Gastrocnemius medialis (tissue), 4 donors: ENCODE measurements around the gene CLSTN1. TPM values are rescaled to one million over a fixed set of nuclear protein-coding genes. Genes with fewer than 3 reads are reported as not detected.

Source experiments
- ATAC-seq, 2 donors: fragments of 150-250 bp; one replicate each; pipeline ENCODE4 v1.9.1; 2016
- DNase-seq, 2 donors: peaks; one replicate each; pipeline ENCODE4 v3.0.0-alpha.2; 2019
- H3K27ac ChIP-seq, 4 donors: fragments of 200-600 bp; sonication (generic); 1 replicate in 1 of 4; 2 replicates in 3 of 4; pipeline ENCODE4 v1.5.1; 2016 to 2018; ENCODE audit warnings: mild to moderate bottlenecking in 2 of 4, moderate library complexity in 1 of 4
- H3K27me3 ChIP-seq, 3 donors: fragments of 200-600 bp; sonication (generic) in 2 of 3; 1 replicate in 1 of 3; 2 replicates in 2 of 3; pipeline versions ENCODE4 v1.5.1 to v1.6.0; 2016 to 2019; ENCODE audit warnings: mild to moderate bottlenecking in 1 of 3, moderate library complexity in 1 of 3
- H3K36me3 ChIP-seq, 2 donors: fragments of 200-600 bp; sonication (generic) in 1 of 2; one replicate each; pipeline ENCODE4 v1.5.1; 2017 to 2018
- H3K4me1 ChIP-seq, 2 donors: fragments of 200-600 bp; sonication (generic) in 1 of 2; one replicate each; pipeline ENCODE4 v1.5.1; 2016 to 2017; ENCODE audit warnings: mild to moderate bottlenecking in 2 of 2
- H3K4me3 ChIP-seq, 4 donors: fragments of 200-600 bp; sonication (generic) in 3 of 4; 1 replicate in 1 of 4; 2 replicates in 3 of 4; pipeline ENCODE4 v1.5.1; 2016 to 2019; ENCODE audit warnings: mild to moderate bottlenecking in 2 of 4
- H3K9me3 ChIP-seq, 3 donors: fragments of 200-600 bp; sonication (generic) in 2 of 3; 1 replicate in 1 of 3; 2 replicates in 2 of 3; pipeline ENCODE4 v1.5.1; 2016 to 2019
- CTCF ChIP-seq, 5 experiments: fragments of 450-650 bp in 3 of 5; fragments of 200-600 bp in 2 of 5; sonication (generic) in 2 of 5; IDR thresholded peaks in 4 of 5; conservative IDR thresholded peaks in 1 of 5; 1 replicate in 4 of 5; 2 replicates in 1 of 5; pipeline ENCODE4 v1.5.1; 2016 to 2019; ENCODE audit warnings: antibody characterized with exemption in 5 of 5, mild to moderate bottlenecking in 3 of 5, moderate library complexity in 3 of 5
- POLR2A ChIP-seq, 2 donors: fragments of 450-650 bp; IDR thresholded peaks; one replicate each; pipeline ENCODE4 v1.6.1; 2017; ENCODE audit warnings: antibody characterized with exemption in 2 of 2, mild to moderate bottlenecking in 2 of 2, moderate library complexity in 2 of 2
- in situ Hi-C, 4 donors: fragments of 200-750 bp; cut with MboI; loops; one replicate each; pipeline versions ENCODE4 v1.15.0 to v1.8.0; 2017; ENCODE audit warnings: low sequenced_read_pairs in 4 of 4
- intact Hi-C: fragments of 100-400 bp; cut with DNase I; formaldehyde crosslinking; loops from one replicate; pipeline ENCODE4 v1.15.1; 2023; ENCODE audit warnings: low total_unique reads
- total RNA-seq, 4 donors: library from RNA; depleted of rRNA; stranded (reverse); fragments of >200 nt; gene quantifications; one replicate each; pipeline versions ENCODE4 v1.1.0 to v1.2.3, GENCODE V29; 2016

CLSTN1 gene
- total RNA-seq, 4 donors from 2014 or later: 8.5 to 25.7 (median 22.0) TPM

GRCh38 chr1:9861360-9861759, 37.6 kb upstream of the CLSTN1 start:
- Histone ChIP-seq H3K4me1 (peaks cover 3 to 8% of the 10 kb centered on the region in 2 donors), H3K27ac (no peak overlapping the region), H3K9me3 (no peaks in the 10 kb centered on the region), H3K27me3 (no peaks in the 10 kb centered on the region), H3K36me3 (no peaks in the 10 kb centered on the region), H3K4me3 (no peak overlapping the region)
- ATAC-seq (no peak), DNase-seq (no peak)
- in situ Hi-C loops: loop anchor here in 3 of 4 donors (10.0 kb wide), 2 partner anchors 77 to 227 kb away; no protein-coding TSS in a partner anchor
- intact Hi-C loops: no loop called here
- TF ChIP-seq POLR2A (IDR thresholded peaks at IDR 0.05): no peak
- TF ChIP-seq CTCF (IDR thresholded peaks at IDR 0.05 in 4 of 5, conservative IDR thresholded peaks at IDR 0.05 in 1 of 5): no peak

DNA sequence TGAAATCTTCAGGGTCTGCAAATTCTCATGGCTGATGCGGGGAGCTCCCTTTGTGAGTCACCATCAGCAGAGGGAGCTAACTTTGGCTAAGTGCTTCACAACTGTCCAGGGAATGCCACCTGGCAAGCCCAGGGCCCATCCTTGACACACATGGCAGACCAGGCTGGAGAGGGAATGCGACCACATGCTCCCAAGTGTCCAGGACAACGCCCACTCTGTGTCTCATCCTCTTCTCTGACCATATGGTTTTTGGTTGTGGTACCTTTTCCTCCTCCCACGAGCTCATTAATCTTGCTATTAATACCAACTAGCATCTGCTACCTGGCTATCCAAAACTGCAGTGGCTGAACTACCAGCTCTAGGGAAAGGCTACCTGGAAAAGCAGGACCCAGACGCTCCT, 37.1 kb upstream of the CLSTN1 start:
- Histone ChIP-seq H3K4me1 (peaks cover 3 to 8% of the 10 kb centered on the region in 2 donors), H3K4me3 (no peak overlapping the region), H3K27me3 (no peaks in the 10 kb centered on the region), H3K36me3 (no peaks in the 10 kb centered on the region), H3K27ac (no peak overlapping the region), H3K9me3 (no peaks in the 10 kb centered on the region)
- no peak for DNase-seq
- ATAC-seq: no peak
- TF ChIP-seq CTCF (IDR thresholded peaks at IDR 0.05 in 4 of 5, conservative IDR thresholded peaks at IDR 0.05 in 1 of 5) (no peak), POLR2A (IDR thresholded peaks at IDR 0.05) (no peak)
- intact Hi-C loops (no loop called here), in situ Hi-C loops (loop anchor here in 3 of 4 donors (10.0 kb wide), 2 partner anchors 76 to 226 kb away; no protein-coding TSS in a partner anchor)

GRCh38 chr1:9859281-9860014, 35.7 kb upstream of the CLSTN1 start:
- TF ChIP-seq POLR2A (IDR thresholded peaks at IDR 0.05): no peak
- TF ChIP-seq CTCF (IDR thresholded peaks at IDR 0.05 in 4 of 5, conservative IDR thresholded peaks at IDR 0.05 in 1 of 5): no peak
- H3K4me1 ChIP-seq: peaks cover 3 to 8% of the 10 kb centered on the region in 2 donors
- H3K36me3 ChIP-seq: no peaks in the 10 kb centered on the region
- ATAC-seq (no peak), DNase-seq (no peak)
- intact Hi-C loops (no loop called here), in situ Hi-C loops (loop anchor here in 3 of 4 donors (10.0 kb wide), 2 partner anchors 75 to 225 kb away; no protein-coding TSS in a partner anchor)
- no peak overlapping the region for H3K27ac ChIP-seq
- H3K9me3 ChIP-seq: no peaks in the 10 kb centered on the region
- no peak overlapping the region for H3K4me3 ChIP-seq
- H3K27me3 ChIP-seq: no peaks in the 10 kb centered on the region

DNA sequence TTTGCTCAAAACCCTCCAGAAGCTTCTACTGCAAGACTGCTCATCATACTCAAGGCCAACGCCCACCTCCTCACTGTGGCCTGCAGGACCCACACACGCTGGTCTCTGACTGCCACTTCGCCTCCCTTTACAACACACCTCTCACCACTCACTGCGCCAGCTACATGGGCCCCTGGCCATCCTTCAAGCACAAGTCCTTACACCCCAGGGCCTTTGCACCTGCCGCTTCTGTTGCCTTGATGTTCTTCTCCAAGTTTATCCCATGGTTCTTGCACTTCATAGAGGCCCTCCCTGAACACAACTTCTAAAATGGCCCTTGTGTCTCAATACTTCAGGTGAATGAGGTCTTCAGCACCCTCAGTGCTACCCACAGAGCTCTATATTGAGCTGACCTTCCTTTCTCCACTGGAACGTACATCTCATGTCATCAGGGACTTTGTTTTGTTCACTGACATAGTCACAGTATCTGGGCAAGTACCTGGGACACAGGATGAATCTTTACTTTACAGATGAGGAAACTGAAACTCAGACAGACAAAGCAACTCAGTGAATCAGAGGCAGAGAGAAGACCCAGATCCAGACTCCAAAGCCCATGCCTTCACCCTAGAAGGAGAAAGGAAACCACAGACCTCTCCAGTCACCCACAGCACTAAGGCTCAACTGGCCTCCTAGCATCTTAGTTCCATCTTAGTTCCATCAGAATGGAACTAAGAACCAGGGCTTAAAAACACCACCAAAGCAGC, 34.7 kb upstream of the CLSTN1 start:
- no peaks in the 10 kb centered on the region for H3K36me3 ChIP-seq

More for the DNA sequence above, 34.7 kb upstream of the CLSTN1 start:
- Histone ChIP-seq H3K27ac (no peak overlapping the region), H3K4me1 (peaks cover 0 to 2% of the 10 kb centered on the region in 2 donors), H3K4me3 (no peak overlapping the region), H3K27me3 (no peaks in the 10 kb centered on the region), H3K9me3 (no peaks in the 10 kb centered on the region)
- intact Hi-C loops (no loop called here), in situ Hi-C loops (no loop called here)
- TF ChIP-seq POLR2A (IDR thresholded peaks at IDR 0.05) (no peak), CTCF (IDR thresholded peaks at IDR 0.05 in 4 of 5, conservative IDR thresholded peaks at IDR 0.05 in 1 of 5) (no peak)
- ATAC-seq (no peak), DNase-seq (no peak)
